ENCODE measurements around the gene VANGL2.

VANGL2 gene

GRCh38 chr1:160453443-160453842 is 53.1 kb downstream of the VANGL2 start:
- DNase-seq (ENCODE audit: insufficient read length, low spot score) (no peak), FAIRE-seq (peak; percentile 93)

GRCh38 chr1:160454371-160455152 is 54.2 kb downstream of the VANGL2 start:
- FAIRE-seq (peak; percentile 92), DNase-seq (ENCODE audit: insufficient read length, low spot score) (no peak)

DNA sequence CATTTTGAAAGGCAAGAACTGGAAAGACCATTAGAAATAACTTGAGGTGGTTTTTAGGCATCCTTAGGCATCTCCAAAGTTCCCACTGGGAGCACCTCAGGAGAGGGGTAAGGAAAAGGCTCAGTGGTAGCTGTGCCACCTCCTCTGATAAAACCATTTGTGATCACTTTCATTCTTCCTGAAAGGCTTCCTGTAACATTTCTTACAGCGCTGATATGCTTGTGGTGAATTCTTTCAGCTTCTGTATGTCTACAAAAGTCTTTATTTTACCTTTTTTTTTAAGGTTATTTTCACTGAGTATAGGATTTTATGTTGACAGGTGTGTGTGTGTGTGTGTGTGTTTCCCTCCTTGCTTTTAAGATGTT is 54.8 kb downstream of the VANGL2 start:
- DNase-seq (ENCODE audit: insufficient read length, low spot score) (no peak), FAIRE-seq (no peak)

GRCh38 chr1:160459056-160459455 is 58.7 kb downstream of the VANGL2 start:
- no peak for FAIRE-seq
- no peak for DNase-seq (ENCODE audit: insufficient read length, low spot score)

GRCh38 chr1:160459687-160460086 is 59.3 kb downstream of the VANGL2 start:
- DNase-seq (ENCODE audit: insufficient read length, low spot score) = no peak
- no peak for FAIRE-seq

GRCh38 chr1:160460214-160460642 is 59.9 kb downstream of the VANGL2 start:
- DNase-seq (ENCODE audit: insufficient read length, low spot score) (no peak), FAIRE-seq (peak; percentile 97)

GRCh38 chr1:160460683-160461287 is 60.4 kb downstream of the VANGL2 start:
- no peak for FAIRE-seq
- DNase-seq (ENCODE audit: insufficient read length, low spot score) = no peak

GRCh38 chr1:160465123-160465522 is 64.8 kb downstream of the VANGL2 start:
- FAIRE-seq (no peak), DNase-seq (ENCODE audit: insufficient read length, low spot score) (no peak)

GRCh38 chr1:160466961-160467360 is 66.6 kb downstream of the VANGL2 start:
- peak; percentile 89 for FAIRE-seq
- DNase-seq (ENCODE audit: insufficient read length, low spot score) = no peak

DNA sequence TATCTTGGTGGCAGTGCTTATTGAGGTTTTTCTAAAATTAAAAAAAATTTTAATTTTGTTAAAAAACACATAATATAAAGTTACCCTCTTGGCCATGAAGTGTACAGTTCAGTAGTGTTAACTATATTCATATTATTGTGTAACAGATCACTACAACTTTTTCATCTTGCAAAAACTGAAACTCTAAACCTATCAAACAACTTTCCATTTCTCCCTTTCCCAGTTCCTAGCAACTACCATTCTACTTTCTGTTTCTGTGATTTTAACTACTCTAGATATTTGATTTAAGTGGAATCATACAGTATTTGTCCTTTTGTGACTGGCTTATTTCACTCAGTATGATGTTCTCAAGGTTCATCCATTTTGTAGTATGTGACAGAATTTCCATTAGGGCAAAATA is 67.2 kb downstream of the VANGL2 start:
- FAIRE-seq (peak; percentile 68), DNase-seq (ENCODE audit: insufficient read length, low spot score) (no peak)

GRCh38 chr1:160471253-160471652 is 70.9 kb downstream of the VANGL2 start:
- FAIRE-seq = peak; percentile 92
- DNase-seq (ENCODE audit: insufficient read length, low spot score) = no peak

GRCh38 chr1:160472112-160472511 is 71.7 kb downstream of the VANGL2 start:
- peak; percentile 68 for FAIRE-seq
- no peak for DNase-seq (ENCODE audit: insufficient read length, low spot score)

DNA sequence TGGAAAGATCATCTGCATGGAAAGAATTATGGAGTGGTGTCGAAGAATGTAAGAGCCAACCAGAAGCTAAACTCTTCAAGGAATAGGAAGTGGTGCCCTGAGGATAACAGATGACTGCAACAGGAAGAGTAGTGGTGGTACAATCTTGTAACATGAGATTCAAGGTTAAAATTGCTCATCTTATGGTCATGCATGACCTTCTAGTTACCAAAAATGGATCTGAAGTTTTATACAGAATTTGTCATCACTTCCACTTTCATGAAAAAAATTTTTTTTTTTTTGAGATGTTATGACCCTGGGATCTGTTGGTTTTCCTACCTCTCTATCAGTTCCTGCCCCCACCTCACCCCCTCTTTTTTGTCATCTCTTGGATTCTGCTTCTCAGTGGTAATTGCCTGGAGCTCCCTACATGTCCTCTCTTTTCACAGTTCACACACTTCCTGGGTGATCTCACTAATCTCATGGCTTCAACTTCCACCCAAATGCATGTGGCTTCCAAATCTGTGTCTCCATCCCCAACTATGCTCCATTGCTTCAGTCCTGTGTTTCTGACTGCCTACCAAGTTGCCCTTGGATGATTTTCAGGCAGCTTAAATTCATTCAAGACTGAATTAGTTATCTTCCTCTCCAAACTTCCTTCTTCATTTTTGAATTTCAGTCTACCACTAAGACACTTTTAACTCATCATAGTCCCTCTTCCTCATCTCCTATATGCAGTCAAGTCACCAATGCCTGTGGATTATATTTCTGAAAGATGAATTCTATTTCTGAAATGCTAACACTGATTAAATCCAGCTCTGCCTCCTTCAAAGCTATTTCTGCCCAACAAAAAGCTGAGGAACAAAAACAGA is 74.3 kb downstream of the VANGL2 start:
- no peak for DNase-seq (ENCODE audit: insufficient read length, low spot score)
- FAIRE-seq = peak; percentile 88
